ENCODE data around the gene PDE4A. TPM values are rescaled to one million over a fixed set of nuclear protein-coding genes. Genes with fewer than 3 reads are reported as not detected.

PDE4A gene
- total and polyA plus RNA-seq, 2 of the 8 experiments (the other 6 are each of a cell fraction or from before 2014, with no cell fraction given): 2.0 to 4.4 TPM

DNA sequence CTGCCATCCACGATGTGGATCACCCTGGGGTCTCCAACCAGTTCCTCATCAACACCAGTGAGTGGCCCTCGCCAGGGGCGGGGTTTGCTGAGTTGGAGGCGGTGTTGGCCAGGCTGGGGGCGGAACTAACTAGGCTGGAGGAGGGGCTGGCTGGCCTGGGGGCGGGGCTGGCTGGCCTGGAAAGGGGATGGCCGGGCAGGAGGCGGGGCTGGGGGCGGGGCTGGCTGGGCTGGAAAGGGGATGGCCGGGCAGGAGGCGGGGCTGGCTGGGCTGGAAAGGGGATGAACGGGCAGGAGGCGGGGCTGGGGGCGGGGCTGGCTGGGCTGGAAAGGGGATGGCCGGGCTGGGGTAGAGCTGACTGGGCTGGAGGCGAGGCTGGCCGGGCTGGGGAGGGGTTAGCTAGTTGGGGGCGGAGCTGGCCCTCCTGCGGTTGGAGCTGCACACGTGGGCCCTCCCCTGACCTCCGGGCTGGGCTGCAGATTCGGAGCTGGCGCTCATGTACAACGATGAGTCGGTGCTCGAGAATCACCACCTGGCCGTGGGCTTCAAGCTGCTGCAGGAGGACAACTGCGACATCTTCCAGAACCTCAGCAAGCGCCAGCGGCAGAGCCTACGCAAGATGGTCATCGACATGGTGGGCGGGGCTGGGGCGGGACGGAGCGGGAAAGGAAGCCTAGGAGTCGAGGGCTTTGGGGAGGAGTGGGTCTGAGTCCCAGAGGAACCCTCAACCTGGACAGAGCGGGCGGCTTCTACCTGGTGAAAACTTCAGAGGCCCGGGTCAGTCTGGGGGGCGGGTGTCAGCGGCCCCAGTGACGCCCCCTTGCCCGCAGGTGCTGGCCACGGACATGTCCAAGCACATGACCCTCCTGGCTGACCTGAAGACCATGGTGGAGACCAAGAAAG lies 41.0 kb downstream of the PDE4A start (continued):
- TF ChIP-seq SIX5 (IDR thresholded peaks at IDR 0.05; ENCODE audit: low read depth, low read length) (no peak), KDM4A (IDR thresholded peaks at IDR 0.05; ENCODE audit: low read depth, low read length, severe bottlenecking) (peak; percentile 64), YY1 (IDR thresholded peaks at IDR 0.05; ENCODE audit: low read depth, low read length) (peak; percentile 10; the same call in 1 of the 2 replicates), BRCA1 (IDR thresholded peaks at IDR 0.05; ENCODE audit: low read depth, low read length) (no peak), TAF1 (IDR thresholded peaks at IDR 0.05; ENCODE audit: low read depth, low read length) (no peak), SP1 (IDR thresholded peaks at IDR 0.05; ENCODE audit: low read depth, low read length) (peak; percentile 26; the same call in 1 of the 2 replicates), HDAC6 (IDR thresholded peaks at IDR 0.05; ENCODE audit: low read depth, low read length) (no peak), JUN (IDR thresholded peaks at IDR 0.05; ENCODE audit: low read depth, low read length) (no peak), SAP30 (IDR thresholded peaks at IDR 0.05; ENCODE audit: insufficient read depth, insufficient replicate concordance, low read length) (no peak), POLR2A (IDR thresholded peaks at IDR 0.05; ENCODE audit: control extremely low read depth in 1 of 2, low read depth in 2 of 2, low read length in 2 of 2) (peak in 1 of 2 experiments; percentile 53; a peak in 1 of 3 replicates), CEBPB (IDR thresholded peaks at IDR 0.05; ENCODE audit: low read depth, low read length) (no peak), TCF12 (IDR thresholded peaks at IDR 0.05; ENCODE audit: low read depth, low read length) (no peak), RBBP5 (IDR thresholded peaks at IDR 0.05; ENCODE audit: borderline replicate concordance, low read depth, low read length) (no peak), SP4 (IDR thresholded peaks at IDR 0.05; ENCODE audit: low read length) (0 out of 2 replicates have a peak, but pooled peaks have one; percentile 35), KDM5A (IDR thresholded peaks at IDR 0.05; ENCODE audit: low read length) (no peak), SIN3A (conservative IDR thresholded peaks at IDR 0.05 in 1 of 2, IDR thresholded peaks at IDR 0.05 in 1 of 2; ENCODE audit: low read depth in 1 of 2, low read length in 2 of 2) (peak in 1 of 2 experiments; percentile 78; a peak in 2 of 4 replicates), NANOG (IDR thresholded peaks at IDR 0.05; ENCODE audit: insufficient read depth, low read depth, low read length, poor library complexity, severe bottlenecking) (no peak), CREB1 (IDR thresholded peaks at IDR 0.05) (no peak), CBX5 (IDR thresholded peaks at IDR 0.05; ENCODE audit: low read depth, low read length) (no peak), HDAC2 (IDR thresholded peaks at IDR 0.05; ENCODE audit: borderline replicate concordance in 1 of 2, low read depth in 2 of 2, low read length in 2 of 2) (no peak)
- TF ChIP-seq, protein P1, sequence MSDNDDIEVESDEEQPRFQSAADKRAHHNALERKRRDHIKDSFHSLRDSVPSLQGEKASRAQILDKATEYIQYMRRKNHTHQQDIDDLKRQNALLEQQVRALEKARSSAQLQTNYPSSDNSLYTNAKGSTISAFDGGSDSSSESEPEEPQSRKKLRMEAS (IDR thresholded peaks at IDR 0.05): peak; percentile 86
- TF ChIP-seq, protein P2, sequence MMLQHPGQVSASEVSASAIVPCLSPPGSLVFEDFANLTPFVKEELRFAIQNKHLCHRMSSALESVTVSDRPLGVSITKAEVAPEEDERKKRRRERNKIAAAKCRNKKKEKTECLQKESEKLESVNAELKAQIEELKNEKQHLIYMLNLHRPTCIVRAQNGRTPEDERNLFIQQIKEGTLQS (IDR thresholded peaks at IDR 0.05; ENCODE audit: insufficient read depth, low read depth, low read length): no peak
- TF ChIP-seq, protein P3, sequence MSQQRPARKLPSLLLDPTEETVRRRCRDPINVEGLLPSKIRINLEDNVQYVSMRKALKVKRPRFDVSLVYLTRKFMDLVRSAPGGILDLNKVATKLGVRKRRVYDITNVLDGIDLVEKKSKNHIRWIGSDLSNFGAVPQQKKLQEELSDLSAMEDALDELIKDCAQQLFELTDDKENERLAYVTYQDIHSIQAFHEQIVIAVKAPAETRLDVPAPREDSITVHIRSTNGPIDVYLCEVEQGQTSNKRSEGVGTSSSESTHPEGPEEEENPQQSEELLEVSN (IDR thresholded peaks at IDR 0.05): peak; percentile 97

Measured in H1 (cell line).